Liver (tissue), 3 donors: Measurements from ENCODE around the gene SMIM21.

Source experiments
- RXRA ChIP-seq, 2 donors: IDR thresholded peaks; 2 replicates each; pipeline ENCODE4 v1.6.1; 2017 to 2018; ENCODE audit warnings: antibody characterized with exemption in 2 of 2, mild to moderate bottlenecking in 1 of 2
- TAF1 ChIP-seq: conservative IDR thresholded peaks from 2 replicates; pipeline ENCODE4 v1.6.1; 2016; ENCODE audit warnings: antibody characterized with exemption, mild to moderate bottlenecking
- TF ChIP-seq, protein P1 (sequence below): fragments of 150-350 bp; IDR thresholded peaks from 2 replicates; pipeline ENCODE4 v1.5.1; 2017; ENCODE audit warnings: improper control_type of control experiment, low read depth, low read length; ENCODE audit not compliant: missing input control
- TF ChIP-seq, protein P2 (sequence below): IDR thresholded peaks from 2 replicates; pipeline ENCODE4 v1.6.1; 2016; ENCODE audit warnings: antibody characterized with exemption
- TF ChIP-seq, protein P3 (sequence below): IDR thresholded peaks from 2 replicates; pipeline ENCODE4 v1.6.1; 2016; ENCODE audit warnings: antibody characterized with exemption
- donor health status: healthy.
- donor health status: healthy.

DNA sequence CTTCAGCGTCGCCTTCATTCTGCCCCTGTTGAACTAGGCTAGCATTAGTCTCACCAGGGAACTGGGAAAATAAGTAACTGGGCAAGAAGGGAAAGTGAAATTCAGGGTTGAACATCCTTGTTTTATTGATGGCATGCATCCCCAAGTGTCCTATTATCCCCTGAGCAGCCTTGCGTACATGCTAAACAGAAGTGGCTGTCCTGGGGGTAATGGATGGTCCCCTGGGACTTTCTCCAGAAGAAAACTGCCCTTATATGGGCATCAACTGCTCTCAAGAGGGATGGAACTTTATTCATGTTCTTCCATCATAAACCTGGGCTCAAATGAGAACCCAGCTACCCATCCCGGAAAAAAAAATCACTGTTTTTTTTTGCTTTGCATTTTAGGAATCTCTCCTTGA, 11.8 kb upstream of the SMIM21 start:
- TF ChIP-seq, protein P1, sequence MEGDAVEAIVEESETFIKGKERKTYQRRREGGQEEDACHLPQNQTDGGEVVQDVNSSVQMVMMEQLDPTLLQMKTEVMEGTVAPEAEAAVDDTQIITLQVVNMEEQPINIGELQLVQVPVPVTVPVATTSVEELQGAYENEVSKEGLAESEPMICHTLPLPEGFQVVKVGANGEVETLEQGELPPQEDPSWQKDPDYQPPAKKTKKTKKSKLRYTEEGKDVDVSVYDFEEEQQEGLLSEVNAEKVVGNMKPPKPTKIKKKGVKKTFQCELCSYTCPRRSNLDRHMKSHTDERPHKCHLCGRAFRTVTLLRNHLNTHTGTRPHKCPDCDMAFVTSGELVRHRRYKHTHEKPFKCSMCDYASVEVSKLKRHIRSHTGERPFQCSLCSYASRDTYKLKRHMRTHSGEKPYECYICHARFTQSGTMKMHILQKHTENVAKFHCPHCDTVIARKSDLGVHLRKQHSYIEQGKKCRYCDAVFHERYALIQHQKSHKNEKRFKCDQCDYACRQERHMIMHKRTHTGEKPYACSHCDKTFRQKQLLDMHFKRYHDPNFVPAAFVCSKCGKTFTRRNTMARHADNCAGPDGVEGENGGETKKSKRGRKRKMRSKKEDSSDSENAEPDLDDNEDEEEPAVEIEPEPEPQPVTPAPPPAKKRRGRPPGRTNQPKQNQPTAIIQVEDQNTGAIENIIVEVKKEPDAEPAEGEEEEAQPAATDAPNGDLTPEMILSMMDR: no peak
- TF ChIP-seq, protein P2, sequence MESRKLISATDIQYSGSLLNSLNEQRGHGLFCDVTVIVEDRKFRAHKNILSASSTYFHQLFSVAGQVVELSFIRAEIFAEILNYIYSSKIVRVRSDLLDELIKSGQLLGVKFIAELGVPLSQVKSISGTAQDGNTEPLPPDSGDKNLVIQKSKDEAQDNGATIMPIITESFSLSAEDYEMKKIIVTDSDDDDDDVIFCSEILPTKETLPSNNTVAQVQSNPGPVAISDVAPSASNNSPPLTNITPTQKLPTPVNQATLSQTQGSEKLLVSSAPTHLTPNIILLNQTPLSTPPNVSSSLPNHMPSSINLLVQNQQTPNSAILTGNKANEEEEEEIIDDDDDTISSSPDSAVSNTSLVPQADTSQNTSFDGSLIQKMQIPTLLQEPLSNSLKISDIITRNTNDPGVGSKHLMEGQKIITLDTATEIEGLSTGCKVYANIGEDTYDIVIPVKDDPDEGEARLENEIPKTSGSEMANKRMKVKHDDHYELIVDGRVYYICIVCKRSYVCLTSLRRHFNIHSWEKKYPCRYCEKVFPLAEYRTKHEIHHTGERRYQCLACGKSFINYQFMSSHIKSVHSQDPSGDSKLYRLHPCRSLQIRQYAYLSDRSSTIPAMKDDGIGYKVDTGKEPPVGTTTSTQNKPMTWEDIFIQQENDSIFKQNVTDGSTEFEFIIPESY: no peak
- TF ChIP-seq RXRA (IDR thresholded peaks at IDR 0.05) (no peak), TAF1 (no peak)
- TF ChIP-seq, protein P3, sequence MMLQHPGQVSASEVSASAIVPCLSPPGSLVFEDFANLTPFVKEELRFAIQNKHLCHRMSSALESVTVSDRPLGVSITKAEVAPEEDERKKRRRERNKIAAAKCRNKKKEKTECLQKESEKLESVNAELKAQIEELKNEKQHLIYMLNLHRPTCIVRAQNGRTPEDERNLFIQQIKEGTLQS: no peak
